GM04504 (cell line): ENCODE results near the gene TCAF2.
"Not testable (repeated sequence)": the region's sequence is repeated elsewhere in the genome, so short reads cannot be mapped to it uniquely, and the experiment has no call there.

ENCODE experiments used
- DNase-seq: peaks from one replicate; pipeline ENCODE4 v3.0.0-alpha.2; 2012; ENCODE audit warnings: low read depth

TCAF2 gene

GRCh38 chr7:143620646-143621045, at the start of gene TCAF2:
TCAF2 (plus strand) TSS chr7:143620974.
- DNase-seq: not testable (repeated sequence)

GRCh38 chr7:143571501-143571900, 49.3 kb upstream of the TCAF2 start, which contains the start of gene CTAGE15:
CTAGE15 (plus strand) TSS chr7:143571801; CDS start chr7:143571818, 17 bp downstream.
- DNase-seq: not testable (repeated sequence)

- not testable (repeated sequence) for DNase-seq
Measured at GRCh38 chr7:143588183-143588582, 32.6 kb upstream of the TCAF2 start.

GRCh38 chr7:143589897-143590296, 30.9 kb upstream of the TCAF2 start:
- DNase-seq: not testable (repeated sequence)

- not testable (repeated sequence) for DNase-seq
Measured at GRCh38 chr7:143598086-143598485, 22.7 kb upstream of the TCAF2 start.

DNA sequence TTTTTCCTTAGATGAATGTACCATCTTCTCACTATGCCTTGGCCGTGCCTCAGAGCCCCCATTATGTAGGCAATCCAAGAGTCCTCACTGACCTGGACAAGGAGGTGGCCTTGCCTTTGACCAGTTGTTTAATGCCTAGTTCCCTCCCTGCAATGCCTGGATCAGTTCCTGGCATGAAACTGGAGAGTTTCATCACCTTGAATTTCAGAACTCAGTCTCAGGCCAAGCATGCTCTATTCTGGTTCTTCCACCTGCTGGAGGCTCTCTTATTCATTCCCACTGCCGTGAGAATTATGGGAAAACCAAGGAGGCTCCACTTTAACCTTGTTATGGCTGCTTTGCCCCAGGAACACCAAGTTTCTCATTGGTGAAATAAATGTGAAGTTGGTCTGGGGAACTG, 17.2 kb upstream of the TCAF2 start:
- DNase-seq: not testable (repeated sequence)

GRCh38 chr7:143606088-143606487, 14.7 kb upstream of the TCAF2 start:
- DNase-seq: not testable (repeated sequence)

GRCh38 chr7:143615545-143615944, 5.2 kb upstream of the TCAF2 start:
- not testable (repeated sequence) for DNase-seq

DNA sequence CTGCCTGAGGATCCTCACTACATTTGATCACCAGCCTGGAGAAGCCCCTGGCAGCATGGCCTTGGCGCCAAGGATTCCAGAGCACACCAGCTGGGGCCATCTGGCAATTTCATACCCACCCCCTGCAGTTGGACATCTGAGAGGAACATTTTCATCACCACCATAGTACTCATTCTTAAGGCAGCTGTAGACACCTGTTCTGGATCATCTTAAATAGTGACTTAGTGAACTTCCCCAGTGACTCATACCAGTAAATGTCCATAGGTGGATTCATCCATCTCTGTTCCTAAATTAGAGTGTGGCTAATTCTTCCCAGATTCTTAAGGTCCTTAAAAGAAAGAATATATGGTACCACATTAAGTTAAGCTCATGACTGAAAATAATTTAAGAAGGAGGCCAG, 3.6 kb upstream of the TCAF2 start:
- DNase-seq: not testable (repeated sequence)

DNA sequence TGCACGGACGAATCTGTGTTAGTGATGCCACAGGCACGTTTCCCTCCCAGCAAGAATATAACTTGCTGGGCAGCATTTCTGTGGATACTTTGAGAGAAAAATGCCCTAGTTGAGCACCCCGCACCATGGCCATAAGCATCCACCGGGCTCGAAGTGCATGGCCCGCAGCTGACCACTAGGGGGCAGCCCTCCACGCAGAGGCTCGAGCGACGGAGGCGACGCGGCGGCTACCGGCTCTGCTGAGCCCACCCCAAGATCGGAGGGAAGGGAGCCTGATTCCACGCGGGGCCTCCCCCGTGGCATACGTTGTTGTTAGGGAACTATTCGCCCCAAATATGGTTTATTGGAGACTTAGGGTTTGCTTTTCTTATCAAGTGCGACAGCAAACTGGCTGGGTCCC, 716 bp upstream of the TCAF2 start:
- not testable (repeated sequence) for DNase-seq

- DNase-seq: not testable (repeated sequence)
Measured at GRCh38 chr7:143621175-143621574, 401 bp downstream of the TCAF2 start.

- DNase-seq: not testable (repeated sequence)
Measured at GRCh38 chr7:143622130-143622529, 1.4 kb downstream of the TCAF2 start.

DNA sequence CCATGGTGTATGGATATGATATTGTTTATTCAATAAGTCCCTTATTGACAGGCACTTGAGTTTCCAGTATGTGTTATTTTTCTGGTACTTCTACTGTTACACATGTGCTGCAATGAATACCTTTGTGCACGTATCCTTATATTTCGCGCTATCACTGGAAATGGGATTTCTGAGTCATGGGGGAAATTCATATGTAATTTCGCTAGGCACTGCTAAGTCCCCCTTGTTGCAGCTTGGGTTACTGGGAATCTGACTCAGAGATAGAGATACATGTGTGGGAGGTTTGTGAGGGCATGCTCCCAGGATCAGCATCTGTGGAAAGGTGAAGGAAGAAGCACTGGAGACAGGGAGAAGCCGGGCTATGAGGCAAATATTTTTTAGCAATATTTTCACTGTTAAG, 9.9 kb downstream of the TCAF2 start:
- not testable (repeated sequence) for DNase-seq

DNA sequence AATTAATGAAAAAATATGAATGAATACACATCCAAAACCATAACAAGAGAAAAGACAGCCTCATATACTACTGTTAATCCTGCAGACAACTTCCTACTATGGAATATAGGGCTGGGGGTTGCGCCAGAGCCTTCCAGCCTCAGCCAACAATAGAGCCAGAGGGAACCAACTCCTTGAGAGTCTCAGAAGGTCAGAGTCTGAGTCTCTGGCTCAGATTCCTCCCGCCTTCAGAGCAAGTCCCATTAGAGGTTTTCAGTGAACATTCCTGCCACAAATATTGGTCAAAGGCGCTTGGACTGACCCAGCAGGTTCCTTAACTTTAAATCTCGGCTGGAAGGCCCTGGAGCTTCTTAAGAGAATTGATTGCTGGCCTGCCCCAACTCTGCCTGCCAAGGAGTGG, 11.7 kb downstream of the TCAF2 start:
- DNase-seq: not testable (repeated sequence)

DNA sequence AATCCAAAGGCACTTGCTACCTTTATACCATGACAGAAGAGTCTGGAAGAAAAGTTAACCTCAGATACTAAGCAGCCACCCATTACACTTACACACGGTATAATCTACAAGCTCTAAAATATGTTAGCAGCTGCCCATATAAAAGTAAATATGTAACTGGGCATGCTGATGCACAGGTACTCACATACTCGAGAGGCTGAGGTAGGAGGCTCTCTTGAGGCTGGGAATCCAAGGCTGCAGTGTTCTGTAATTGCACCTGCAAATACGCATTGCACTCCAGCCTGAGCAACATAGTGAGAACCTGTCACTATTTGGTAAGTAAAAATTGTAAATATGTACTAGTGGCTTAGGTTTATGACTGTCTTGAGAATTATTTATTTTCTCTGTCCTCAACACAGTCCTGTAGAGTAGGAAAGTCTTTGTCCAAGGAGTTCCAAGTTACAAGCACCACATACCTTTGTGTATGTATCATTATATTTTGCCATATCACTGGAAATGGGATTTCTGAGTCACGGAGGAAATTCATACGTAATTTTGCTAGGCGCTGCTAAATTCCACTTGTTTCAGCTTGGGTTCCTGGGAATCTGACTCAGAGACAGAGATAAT, 12.3 kb downstream of the TCAF2 start:
- not testable (repeated sequence) for DNase-seq

DNA sequence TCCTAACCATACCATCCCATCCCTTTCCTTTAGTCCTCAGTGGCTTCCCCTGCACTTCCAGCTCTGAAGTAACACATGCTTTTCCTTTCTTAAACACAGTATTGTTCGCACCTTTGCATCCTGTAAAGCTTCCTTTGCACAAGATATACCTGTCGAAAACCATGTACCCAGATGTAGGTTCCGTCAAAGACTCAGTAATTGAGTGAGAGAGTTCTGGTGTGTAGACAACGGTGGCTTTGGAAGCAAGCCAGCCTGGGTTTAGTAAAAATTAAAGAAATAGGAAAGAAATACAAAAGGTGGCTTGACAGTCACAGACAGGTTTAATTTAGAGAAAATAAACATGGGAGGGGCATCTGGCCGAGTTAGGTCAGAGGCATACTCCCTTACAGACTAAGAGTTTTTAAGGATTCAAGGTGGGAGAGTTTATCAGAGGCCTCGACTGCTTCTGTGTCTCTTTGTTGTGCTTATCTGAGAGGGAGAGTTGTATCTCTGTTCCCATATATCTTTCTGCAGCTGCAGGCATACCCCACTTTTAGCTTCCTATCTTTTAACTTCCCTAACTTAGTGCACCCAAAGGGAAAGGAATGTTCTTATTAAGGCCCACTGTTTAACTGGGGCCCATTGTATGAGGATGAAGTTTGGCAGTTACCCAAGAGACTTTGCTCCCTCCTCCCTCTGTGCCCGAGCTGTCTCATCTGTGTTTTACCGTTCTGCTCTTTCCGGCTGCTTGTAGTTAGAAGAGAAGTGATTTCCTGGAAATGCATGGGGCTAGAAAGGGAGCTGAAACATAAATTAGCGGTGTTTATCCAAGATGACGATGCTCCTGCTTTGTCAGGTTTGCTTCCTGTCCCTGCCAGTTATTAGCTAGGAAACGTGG, 14.8 kb downstream of the TCAF2 start:
- not testable (repeated sequence) for DNase-seq

DNA sequence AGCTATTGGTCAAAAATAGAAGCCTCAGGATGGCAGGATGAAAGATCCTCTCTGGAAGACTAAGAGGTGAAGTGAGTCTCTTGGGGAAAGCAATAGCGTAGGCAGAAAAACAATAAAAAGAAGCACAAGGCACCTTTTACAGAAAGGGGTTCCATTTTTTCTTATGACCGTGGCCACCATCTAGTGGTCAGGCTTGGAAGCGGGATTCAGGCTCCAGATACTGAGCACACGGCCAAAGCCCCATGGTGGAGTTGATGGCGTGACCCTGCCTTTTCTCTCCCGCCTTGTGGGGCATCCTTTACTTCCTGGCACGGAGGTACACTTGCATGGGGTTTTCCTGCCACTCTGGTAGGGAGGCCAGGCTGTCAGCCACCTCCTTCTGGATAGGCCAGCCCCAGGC, 18.6 kb downstream of the TCAF2 start:
- not testable (repeated sequence) for DNase-seq

- DNase-seq: not testable (repeated sequence)
Measured at GRCh38 chr7:143640528-143641189, 19.9 kb downstream of the TCAF2 start.

- DNase-seq: not testable (repeated sequence)
Measured at GRCh38 chr7:143646598-143646997, 25.8 kb downstream of the TCAF2 start.

GRCh38 chr7:143649902-143650301, 29.1 kb downstream of the TCAF2 start:
- DNase-seq: not testable (repeated sequence)

DNA sequence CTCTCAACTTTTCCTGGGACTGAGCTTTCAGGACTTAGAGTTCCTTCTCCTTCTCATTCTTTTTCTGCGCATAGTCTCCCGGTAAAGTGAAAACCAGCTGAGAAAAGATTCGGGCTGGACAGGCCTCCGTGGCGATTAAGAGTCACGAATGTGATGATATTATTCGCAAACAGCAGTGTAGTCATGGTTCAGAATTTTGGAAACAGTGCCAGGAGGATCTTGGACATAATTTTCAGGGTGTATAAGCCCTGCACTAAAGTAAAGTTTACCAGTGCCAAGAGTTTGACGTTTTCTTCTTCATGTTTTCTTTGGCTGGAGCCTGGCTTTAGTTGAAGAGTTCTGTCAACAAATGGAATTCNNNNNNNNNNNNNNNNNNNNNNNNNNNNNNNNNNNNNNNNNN, 29.7 kb downstream of the TCAF2 start:
- DNase-seq: not testable (repeated sequence)
